GM18951 (cell line): Measurements from ENCODE around the gene GAN.

Experiments
- POLR2A ChIP-seq: IDR thresholded peaks from 4 replicates; pipeline ENCODE4 v1.6.1; 2011; ENCODE audit warnings: mild to moderate bottlenecking; ENCODE audit not compliant: insufficient read length, insufficient read depth; ENCODE audit errors: extremely low read depth
- in situ Hi-C: fragments of 300-500 bp; cut with MboI; formaldehyde crosslinking; loops from one replicate; pipeline ENCODE4 v1.12.0; 2022; ENCODE audit warnings: low sequenced_read_pairs, mixed read lengths, inconsistent platforms; ENCODE audit not compliant: unreplicated experiment

GAN gene

GRCh38 chr16:81280393-81280792, 34.4 kb upstream of the GAN start:
- in situ Hi-C loops = no loop called here
- TF ChIP-seq POLR2A = no peak

- TF ChIP-seq POLR2A = no peak
- in situ Hi-C loops = no loop called here
Measured at GRCh38 chr16:81283044-81283443, 31.7 kb upstream of the GAN start.

DNA sequence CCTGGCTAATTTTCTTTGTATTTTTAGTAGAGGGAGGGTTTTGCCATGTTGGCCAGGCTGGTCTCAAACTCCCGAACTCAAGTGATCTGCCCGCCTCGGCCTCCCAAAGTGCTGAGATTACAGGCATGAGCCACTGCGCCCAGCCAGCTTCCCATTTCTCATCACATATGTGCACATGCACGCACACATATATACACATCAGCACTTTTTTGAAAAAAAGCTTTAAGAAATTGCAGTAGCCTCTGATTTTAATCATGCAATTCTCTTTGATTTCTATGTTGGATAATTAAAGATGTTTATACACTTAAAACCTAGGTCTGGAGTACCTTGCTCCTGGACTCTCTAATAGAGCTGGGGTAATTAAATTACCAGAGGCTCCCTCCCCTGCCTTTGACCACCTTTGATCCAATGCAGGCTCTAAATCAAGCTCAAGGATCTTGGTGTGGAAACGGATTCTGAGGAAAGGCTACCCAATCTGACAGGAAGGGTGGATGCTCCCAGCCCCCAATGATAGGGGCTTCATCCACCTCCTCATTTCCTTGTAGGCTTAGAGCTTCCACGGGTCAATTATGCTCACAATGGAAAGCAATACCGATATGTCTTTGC, 29.7 kb upstream of the GAN start:
- TF ChIP-seq POLR2A = no peak
- in situ Hi-C loops = no loop called here

DNA sequence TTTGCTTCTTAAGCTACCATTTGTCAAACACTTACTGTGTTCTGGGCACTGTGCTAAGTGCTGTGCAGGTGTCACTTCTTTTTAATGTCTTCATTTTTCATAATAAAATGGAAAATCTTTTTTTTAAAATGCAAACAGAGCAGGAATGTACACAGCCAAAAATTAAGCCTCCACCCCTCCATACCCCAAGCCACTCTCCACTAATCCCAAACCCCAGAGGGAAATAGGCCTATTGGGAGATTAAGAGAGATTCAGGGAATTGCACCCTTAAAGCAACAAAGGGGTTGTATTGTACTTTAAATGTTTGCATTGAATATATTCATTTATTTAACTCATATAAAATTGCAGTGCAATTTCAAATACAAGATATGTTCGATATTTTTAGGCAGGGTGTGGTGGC, 28.6 kb upstream of the GAN start:
- in situ Hi-C loops = no loop called here
- no peak for TF ChIP-seq POLR2A

GRCh38 chr16:81291117-81291516, 23.6 kb upstream of the GAN start:
- in situ Hi-C loops = no loop called here

DNA sequence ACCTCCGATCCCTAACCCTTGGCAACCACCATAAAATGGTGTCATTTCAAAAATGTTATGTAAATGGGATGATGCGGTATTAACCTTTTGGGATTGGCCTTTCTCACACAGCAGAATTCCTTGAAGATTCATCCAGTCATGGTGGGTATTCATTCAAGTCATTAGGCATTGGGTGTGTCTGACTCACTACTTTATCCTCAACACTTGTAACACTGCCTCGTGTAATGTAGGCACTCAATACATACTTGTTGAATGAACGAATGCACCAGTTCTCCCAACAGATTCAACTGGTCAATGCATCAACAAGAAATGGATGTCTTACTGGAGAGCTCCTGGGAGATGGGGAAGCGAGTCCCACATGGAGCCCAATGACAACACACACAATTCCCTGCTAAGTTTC, 21.8 kb upstream of the GAN start:
- in situ Hi-C loops = no loop called here
- TF ChIP-seq POLR2A = no peak

More at GRCh38 chr16:81291117-81291516, 23.6 kb upstream of the GAN start:
- no peak for TF ChIP-seq POLR2A

DNA sequence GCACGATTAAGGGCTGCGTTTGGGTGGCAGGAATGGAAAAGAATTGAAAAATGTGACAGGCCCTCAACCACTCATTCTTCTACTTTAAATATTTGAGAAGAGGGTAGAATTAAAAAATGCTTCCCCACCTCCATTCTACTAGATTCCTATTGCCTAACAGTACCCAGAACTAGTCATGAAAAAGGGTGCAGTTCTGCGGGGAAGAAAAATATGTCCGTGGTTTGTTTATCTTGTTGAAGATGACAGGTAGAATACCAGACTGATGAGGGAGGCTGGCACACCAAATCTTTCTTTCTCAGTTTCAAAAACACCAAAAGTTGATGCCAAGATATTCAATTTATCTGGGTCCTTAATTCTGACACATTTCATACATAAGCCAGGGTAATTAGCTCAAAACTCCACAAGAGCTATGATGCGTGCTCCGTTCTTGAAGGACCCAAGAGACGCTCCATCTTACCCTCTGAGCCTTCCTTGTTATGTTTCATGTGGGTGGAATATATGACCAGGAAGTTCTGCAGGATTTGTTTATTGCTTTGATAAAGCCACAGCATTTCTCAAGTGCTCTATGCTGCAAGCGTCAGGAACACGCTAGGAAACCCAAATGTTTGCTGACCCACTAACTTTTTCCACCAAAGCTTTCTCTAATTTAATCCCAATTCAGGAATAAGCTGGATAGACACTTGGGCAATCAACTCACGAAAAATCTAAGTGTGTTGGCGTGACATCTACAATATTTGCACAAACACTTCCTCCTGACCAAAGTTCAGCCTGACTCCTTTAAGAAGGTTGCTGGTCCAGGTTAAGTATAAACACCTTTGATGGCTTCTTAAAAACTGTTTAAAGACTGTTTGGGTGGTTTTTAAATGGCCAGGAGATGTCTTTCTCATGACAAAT, 20.6 kb upstream of the GAN start:
- in situ Hi-C loops = no loop called here
- TF ChIP-seq POLR2A = no peak

DNA sequence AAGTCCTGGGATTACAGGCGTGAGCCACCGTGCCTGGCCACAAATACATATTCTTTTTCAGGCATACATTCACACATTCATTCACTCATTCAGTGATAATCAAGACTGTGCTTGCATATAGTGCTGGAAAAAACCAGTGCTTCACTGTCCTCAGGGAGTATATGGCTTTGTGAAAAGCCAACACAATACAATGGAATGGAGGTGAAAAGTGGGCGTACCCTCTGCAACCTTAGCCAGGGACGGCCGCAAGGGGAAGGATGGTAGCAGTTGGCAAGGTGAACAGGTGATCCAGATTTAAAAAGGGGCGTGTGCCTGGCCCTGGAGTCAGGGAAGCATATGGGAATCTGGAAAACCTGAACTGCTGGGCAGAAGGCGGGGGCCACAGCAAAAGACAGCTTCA, 18.1 kb upstream of the GAN start:
- in situ Hi-C loops = no loop called here
- TF ChIP-seq POLR2A = no peak

DNA sequence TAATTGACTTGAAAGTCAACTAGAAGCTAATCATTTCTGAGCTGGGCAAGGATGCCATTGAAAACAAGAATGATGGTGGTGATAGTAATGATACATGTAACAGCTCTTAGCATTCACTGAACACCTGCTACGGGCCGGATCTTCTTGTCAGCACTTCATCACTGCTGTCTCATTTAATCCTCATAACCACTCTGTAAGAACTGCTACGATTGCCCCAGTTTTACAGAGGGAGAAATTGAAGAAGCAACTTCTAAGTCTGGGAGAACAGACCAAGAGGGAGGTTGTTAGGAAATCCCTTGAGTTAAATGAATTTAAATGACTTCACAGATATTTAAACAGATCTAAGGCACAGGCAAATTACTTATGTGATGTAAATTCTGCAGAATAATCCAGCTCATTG, 7.0 kb upstream of the GAN start:
- in situ Hi-C loops = no loop called here
- no peak for TF ChIP-seq POLR2A

DNA sequence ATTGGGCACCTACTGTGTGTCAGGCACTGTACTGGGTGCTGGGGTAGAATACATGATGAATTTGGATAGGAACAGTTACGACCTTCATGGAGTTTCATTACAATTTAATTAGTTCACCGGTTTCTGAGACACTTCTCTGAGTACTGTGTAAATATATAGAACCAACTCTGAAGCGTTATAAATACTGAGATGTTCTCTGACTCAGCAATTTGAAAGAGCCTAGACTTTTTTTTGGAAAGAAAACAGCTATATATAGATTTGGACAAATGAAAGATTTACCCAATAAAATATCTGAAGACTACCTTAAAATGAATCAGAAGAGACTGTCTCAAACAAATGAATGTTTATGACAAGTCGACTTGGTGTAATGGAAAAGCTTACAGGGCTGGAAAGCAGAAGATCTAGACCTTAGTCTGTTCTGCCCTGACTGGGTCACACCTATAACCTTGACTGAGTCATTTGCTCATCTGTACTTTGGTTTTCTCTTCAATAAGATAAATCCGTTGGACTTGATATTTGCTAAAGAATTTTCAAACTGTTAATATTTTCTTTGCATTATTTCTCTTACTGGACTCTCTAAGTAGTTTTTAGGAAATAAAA, 4.6 kb upstream of the GAN start:
- in situ Hi-C loops = no loop called here
- no peak for TF ChIP-seq POLR2A

DNA sequence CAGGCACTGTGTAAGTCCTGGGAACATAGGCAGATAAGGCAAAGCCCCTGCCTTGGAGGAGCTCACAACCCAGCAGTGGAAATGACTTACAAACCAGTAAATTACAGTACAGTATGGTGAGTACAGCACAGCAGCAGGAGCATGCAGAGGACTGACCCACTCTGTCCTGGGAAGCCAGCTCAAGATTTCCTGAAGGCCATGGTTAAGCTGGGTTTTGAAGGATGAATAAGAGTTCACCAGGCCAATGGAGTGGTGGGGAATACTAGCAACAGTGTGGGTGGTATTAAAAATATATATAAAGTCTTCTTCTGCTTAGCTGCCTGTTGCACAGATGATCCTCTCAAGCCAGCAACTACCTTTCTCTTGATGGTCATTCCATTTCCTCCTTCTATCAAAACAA, 3.0 kb upstream of the GAN start:
- in situ Hi-C loops = no loop called here

GRCh38 chr16:81313701-81314602, 810 bp upstream of the GAN start:
- TF ChIP-seq POLR2A = no peak
- in situ Hi-C loops = no loop called here

More for the DNA sequence above, 3.0 kb upstream of the GAN start:
- no peak for TF ChIP-seq POLR2A
